ENCODE measurements around the gene SDHAF4. TPM values are rescaled to one million over a fixed set of nuclear protein-coding genes. Genes with fewer than 3 reads are reported as not detected.

SDHAF4 gene
- 5.7 and 13.9 TPM in 2 replicates for total RNA-seq

DNA sequence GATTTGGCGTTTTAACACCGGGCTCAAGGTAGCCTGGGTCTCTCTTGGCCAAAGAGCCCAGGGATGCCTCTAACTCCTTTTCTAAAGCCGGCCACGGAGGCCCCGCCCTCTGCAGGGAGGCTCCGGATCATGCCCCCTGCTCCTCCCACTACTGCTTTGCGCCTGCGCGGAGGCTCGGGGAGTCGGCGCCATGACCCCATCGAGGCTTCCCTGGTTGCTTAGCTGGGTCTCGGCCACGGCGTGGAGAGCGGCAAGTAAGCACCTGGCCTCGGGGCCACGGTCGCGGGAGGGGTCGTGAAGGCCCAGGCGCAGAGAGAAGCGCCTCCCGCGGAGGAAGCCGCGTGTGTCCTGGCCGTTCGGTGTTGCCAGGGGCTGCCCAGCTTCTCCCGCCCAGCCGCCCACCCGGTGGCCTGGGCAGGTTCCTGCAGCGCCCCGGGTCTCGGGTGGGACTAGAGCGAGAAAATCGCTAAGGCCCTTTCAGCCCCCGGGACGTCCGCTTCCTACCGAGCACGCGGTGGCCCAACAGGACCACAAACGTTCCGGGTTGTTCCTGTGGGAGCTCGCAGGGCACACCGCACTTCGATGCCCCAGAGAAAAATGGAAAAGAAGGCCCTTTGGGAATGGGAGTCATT is at the start of gene SDHAF4:
Gene SDHAF4 (plus strand): TSS at position 180 of the 632 bp plus-strand sequence. CDS start 11 bp downstream, at position 191.

Other genes with a start within 250 kb of the SDHAF4 start
- gene FAM135A, start 153.4 kb upstream of the SDHAF4 start, total RNA-seq = 7.6 and 8.3 TPM in 2 replicates
- gene SMAP1, start 101.0 kb downstream of the SDHAF4 start, total RNA-seq = 20.9 and 22.3 TPM in 2 replicates